Stomach (tissue), 4 donors: Measurements from ENCODE around the gene ARFIP1.

Experiments used
- EP300 ChIP-seq: sonication (generic); formaldehyde crosslinking; IDR thresholded peaks from one replicate; pipeline ENCODE4 v1.6.1; 2017; ENCODE audit warnings: antibody characterized with exemption
- POLR2AphosphoS5 ChIP-seq, 3 donors: sonication (generic); formaldehyde crosslinking; IDR thresholded peaks; one replicate each; pipeline ENCODE4 v1.6.1; 2016; ENCODE audit warnings: antibody characterized with exemption in 3 of 3
- TF ChIP-seq, protein P1 (sequence below), 7 experiments: fragments of 450-650 bp in 4 of 7; fragments of 200-600 bp in 3 of 7; sonication (generic) in 3 of 7; IDR thresholded peaks; one replicate each; pipeline ENCODE4 v1.5.1; 2016 to 2019; ENCODE audit warnings: antibody characterized with exemption in 7 of 7, control low read depth in 2 of 7, mild to moderate bottlenecking in 1 of 7

DNA sequence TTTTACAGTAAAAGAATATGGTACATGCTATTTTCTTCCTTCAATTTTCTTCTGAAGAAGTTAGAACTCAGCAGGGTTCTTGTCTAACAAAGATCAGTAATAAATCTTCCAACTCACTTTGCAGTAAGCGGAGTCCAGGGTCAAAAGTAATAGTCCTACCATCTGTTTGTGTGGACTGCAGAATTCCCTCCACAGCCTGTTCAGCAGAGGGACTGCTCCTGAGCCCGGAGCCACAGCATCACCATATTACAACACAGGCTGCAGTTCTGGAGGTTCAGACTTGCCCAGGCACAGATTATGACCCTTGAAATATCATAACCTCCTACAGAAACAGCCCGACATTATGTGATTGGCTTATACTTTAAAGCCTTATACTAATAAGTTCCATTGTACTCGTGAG, 166.7 kb downstream of the ARFIP1 start:
- TF ChIP-seq EP300 (no peak), POLR2AphosphoS5 (IDR thresholded peaks at IDR 0.05) (no peak)
- TF ChIP-seq, protein P1, sequence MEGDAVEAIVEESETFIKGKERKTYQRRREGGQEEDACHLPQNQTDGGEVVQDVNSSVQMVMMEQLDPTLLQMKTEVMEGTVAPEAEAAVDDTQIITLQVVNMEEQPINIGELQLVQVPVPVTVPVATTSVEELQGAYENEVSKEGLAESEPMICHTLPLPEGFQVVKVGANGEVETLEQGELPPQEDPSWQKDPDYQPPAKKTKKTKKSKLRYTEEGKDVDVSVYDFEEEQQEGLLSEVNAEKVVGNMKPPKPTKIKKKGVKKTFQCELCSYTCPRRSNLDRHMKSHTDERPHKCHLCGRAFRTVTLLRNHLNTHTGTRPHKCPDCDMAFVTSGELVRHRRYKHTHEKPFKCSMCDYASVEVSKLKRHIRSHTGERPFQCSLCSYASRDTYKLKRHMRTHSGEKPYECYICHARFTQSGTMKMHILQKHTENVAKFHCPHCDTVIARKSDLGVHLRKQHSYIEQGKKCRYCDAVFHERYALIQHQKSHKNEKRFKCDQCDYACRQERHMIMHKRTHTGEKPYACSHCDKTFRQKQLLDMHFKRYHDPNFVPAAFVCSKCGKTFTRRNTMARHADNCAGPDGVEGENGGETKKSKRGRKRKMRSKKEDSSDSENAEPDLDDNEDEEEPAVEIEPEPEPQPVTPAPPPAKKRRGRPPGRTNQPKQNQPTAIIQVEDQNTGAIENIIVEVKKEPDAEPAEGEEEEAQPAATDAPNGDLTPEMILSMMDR (IDR thresholded peaks at IDR 0.05): no peak
